NB4 (cell line): ENCODE data around the gene DDX51.

ENCODE experiments used
- DNase-seq: peaks from one replicate; pipeline ENCODE4 v3.0.0; 2010; ENCODE audit warnings: low read depth
- H3K4me3 ChIP-seq: one replicate; pipeline ENCODE4 v1.5.1; 2011; ENCODE audit warnings: mild to moderate bottlenecking, low read depth, low read length, moderate library complexity
- MAX ChIP-seq: IDR thresholded peaks from 2 replicates; pipeline ENCODE4 v1.6.1; 2011; ENCODE audit warnings: low read depth, low read length
- MYC ChIP-seq: IDR thresholded peaks from 2 replicates; pipeline ENCODE4 v1.6.1; 2011; ENCODE audit warnings: low read depth, low read length
- POLR2A ChIP-seq: IDR thresholded peaks from 2 replicates; pipeline ENCODE4 v1.6.1; 2011; ENCODE audit warnings: mild to moderate bottlenecking; ENCODE audit not compliant: insufficient read length; ENCODE audit errors: extremely low read depth
- TF ChIP-seq, protein P1 (sequence below): IDR thresholded peaks from one replicate; pipeline ENCODE4 v1.5.1; 2012; ENCODE audit warnings: low read depth, low read length

The DDX51 gene

DNA sequence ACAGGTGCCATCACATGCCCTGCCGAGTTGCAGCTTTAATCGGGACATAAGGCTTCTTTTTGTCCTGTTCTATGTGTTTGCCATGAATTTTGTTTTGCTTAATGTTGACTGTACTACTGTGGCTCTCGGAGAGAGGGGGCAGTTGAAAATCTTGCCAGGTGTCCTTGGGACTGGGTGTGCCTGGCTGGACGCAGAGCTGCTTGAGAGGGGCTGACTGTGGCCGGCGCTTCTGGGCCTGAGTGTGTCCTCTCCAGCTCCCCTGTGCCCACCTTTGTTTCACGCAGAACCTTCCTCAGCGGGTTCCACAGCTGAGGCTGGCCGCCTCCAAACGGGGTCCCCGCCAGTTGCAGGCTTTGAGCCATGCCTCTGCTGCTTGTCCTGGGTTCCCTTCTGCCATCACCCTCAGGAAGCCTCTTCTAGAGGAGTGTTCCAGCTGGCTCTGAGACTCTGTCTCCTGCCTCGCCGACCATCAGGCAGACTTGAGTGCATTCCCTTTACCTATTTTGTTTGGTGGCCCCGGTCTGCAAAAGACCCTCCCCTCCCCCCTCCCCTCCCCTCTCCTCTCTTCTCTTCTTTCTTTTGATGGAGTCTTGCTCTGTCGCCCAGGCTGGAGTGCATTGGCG lies 49.7 kb downstream of the DDX51 start:
- no peak overlapping the region for H3K4me3 ChIP-seq
- peak; percentile 32 for DNase-seq
- TF ChIP-seq, protein P1, sequence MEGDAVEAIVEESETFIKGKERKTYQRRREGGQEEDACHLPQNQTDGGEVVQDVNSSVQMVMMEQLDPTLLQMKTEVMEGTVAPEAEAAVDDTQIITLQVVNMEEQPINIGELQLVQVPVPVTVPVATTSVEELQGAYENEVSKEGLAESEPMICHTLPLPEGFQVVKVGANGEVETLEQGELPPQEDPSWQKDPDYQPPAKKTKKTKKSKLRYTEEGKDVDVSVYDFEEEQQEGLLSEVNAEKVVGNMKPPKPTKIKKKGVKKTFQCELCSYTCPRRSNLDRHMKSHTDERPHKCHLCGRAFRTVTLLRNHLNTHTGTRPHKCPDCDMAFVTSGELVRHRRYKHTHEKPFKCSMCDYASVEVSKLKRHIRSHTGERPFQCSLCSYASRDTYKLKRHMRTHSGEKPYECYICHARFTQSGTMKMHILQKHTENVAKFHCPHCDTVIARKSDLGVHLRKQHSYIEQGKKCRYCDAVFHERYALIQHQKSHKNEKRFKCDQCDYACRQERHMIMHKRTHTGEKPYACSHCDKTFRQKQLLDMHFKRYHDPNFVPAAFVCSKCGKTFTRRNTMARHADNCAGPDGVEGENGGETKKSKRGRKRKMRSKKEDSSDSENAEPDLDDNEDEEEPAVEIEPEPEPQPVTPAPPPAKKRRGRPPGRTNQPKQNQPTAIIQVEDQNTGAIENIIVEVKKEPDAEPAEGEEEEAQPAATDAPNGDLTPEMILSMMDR: no peak

- TF ChIP-seq, protein P1: no peak
- TF ChIP-seq MYC: no peak
- TF ChIP-seq MAX: no peak
- no peak for TF ChIP-seq POLR2A
- no peak overlapping the region for H3K4me3 ChIP-seq
- DNase-seq: no peak
These were observed 54.7 kb downstream of the DDX51 start for GRCh38 chr12:132089407-132089910.
